Activated T-helper 9 cell treated with anti-CD3 and anti-CD28 coated beads, Interleukin-2, amount 50 U/mL, for 16 hours (primary cell): ENCODE data around the gene MACROD2.

Experiments
- DNase-seq: peaks from one replicate; pipeline ENCODE4 v3.0.0-alpha.2; 2020; ENCODE audit warnings: low read depth

Gene MACROD2

DNA sequence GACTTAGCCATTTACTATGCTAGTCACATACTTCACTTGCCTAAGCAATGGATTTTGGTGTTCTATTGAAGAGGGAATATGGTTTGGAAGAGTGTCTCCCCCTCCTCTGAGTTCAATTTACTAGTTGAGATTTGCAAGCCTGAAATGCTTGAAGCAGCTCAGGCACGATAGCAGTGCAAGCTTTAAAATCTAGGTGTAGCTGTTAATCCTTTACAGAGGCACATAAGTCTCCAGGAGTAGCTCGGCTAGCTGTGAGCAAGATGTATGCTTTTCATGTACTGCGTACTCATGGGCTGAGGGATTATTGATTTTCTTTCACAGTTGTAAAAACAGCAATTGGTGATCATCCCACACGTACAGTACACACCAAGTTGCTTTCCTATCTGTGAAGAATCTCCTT lies 341.4 kb downstream of the MACROD2 start:
- no peak for DNase-seq

- DNase-seq = no peak
These were observed 342.3 kb downstream of the MACROD2 start, which contains the start of gene FLRT3 for GRCh38 chr20:14337400-14338171. Gene FLRT3, minus strand, starts transcription at chr20:14337612. Its CDS starts 10,106 bp downstream, at chr20:14327506.

DNA sequence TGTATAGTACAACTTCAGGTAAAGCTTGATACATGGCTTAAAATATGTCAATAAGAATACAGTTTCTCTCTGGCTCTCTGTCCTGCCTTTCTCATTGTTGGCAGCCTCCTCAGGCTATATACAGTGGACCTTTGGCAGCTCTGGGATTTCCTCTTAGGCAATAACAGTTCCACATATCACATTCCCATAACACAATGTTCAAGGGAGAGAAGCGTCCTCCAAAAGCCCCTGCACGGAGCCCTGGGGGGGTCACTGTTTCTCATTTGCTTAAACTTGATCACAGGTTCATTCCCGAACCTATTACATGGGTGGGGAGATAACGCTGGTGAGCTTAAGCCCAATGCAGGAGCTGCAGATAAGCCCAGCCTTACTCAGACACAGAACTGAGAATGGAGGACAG lies 346.5 kb downstream of the MACROD2 start:
- no peak for DNase-seq

DNA sequence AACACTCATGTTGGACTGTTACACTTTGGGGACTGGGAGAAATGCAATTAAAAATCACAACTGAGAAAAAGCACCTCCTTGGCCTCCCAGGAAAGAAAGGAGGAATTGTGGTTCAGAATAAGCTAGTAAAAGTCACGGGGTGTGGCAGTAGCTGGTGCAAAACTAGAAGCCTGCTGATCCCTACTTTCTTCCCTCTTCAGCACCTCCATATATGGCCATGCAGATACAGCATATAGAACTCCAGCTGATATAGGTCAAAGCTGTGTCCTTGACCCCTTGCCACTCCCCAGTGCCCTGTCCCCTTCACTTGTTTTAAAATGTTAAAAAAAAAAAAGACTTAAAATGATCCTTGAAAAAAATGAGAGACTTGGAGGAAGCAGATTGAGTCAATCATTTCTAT lies 347.6 kb downstream of the MACROD2 start:
- no peak for DNase-seq

DNA sequence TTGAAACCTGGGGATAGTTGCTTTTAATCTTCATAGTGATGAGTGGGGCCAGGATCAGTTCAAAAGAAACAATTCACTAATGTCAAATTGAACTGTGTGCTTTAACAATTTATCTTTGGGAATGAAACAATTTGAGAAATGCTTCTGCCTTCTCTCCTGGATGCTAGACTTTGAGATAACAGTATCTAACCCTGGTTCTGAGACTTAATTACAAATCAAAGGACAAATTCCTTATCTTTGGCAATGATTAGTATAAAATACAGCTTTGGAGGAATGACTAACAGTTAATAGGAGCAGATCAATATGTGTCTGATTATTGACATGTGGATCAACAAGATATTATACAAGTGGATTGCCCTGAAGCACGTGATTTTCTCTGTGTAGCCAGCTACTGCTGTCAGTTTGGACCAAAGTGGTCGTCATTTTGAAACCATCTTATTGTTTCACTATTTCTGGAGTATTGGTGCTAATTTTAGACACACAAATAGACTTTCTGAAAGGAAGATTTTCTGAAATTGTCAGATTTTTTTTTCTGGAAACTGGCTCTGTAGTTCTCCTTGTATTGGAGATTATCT lies 348.3 kb downstream of the MACROD2 start:
- DNase-seq = no peak

DNA sequence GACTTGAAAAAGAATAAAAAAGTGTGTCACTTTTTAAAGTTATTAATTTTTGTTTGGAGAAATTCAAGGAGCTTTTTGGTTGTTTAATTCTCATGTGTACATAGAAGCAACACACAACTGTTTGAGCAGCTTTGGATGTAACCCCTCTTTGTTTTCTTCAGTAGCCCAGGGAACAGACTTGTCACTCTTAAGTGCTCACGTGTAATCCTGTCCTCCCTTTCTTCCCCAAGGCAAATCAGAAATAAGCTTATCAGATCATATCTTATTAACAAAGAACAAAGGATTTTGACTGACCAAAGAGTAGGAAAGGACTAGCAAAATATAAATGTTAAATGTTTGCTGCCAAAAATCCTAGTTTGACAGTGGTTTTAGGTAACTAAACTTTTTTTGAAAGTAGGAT lies 349.4 kb downstream of the MACROD2 start:
- no peak for DNase-seq

DNA sequence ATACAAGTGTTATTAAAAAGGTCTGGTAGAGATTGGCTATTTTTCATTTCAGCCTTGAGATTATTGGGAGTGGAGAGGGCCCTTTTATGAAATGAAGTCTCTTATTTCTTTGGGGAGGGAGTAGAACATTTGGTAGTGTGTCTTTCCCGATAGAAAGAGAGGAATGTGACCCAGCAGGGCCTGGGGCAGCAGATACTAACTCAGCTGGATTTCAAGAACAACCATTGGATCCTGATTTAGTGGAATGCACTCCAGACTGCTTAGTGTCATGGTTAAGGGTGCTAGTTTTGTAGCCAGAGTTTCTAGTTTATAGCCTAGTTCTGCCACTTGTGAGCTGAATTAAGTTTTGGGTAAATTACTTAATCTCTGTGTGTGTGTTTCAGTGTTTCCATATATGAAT lies 360.5 kb downstream of the MACROD2 start:
- DNase-seq = no peak

GRCh38 chr20:14360416-14360815 lies 365.1 kb downstream of the MACROD2 start:
- no peak for DNase-seq

DNA sequence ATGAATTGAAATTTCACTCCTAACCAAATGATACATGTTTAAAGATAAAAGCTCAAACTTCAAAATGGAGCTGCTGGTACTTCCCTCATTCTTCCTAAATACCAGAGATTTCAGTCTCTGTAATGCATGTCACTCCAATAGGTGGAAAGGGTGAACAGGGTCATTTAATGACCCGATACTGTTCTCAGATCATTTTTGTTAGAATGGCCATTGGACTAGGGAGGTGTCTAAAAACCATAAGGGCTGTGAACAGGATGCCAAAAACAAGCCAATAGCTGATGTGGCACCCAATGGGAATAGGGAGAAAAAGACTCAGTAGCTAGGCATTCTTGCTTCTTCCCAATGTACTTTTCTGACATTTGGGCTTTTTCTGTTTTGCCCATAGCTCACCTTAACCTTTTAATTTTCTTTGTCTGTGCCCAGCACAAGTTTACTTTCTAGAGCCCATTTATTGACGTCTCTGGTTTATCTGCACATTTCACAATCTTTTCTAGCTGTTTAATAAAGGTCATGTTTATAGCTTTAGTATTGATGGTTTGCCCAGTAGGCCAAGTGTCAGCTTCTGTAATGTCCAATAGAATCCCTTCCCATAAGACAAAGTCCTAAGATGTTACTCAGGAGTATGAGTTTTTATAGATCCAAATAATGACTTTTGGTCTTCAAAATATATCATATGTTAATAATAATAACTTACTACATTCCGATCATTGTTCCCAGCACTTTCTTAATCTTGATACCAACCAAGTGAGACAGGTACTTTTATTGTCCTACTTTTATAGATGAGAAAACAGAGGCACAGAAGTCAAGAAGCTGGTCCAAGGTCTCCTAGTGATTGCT lies 366.4 kb downstream of the MACROD2 start:
- DNase-seq = no peak

GRCh38 chr20:14374196-14374595 lies 378.9 kb downstream of the MACROD2 start:
- no peak for DNase-seq

GRCh38 chr20:14375416-14375985 lies 380.2 kb downstream of the MACROD2 start:
- DNase-seq = no peak

DNA sequence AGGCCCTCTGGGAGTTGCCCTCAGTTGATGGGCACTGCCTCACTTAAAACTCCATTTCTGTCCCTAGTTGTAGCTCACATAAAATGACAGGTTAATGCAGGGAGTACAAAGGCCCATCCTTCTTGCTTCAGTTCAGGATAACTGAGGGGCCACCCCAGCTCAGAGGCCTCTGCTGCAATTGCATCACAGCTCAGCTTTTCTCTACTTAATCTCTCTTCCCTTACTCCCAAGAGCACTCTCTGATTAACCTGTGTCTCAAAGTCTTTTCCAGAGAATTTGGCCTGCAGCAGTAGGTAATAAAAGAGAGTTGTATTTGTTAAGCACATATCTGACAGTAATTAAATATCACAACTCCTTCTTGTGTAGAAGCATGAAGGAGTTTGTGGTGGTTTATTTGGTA lies 383.0 kb downstream of the MACROD2 start:
- DNase-seq = no peak

- no peak for DNase-seq
These were observed 388.0 kb downstream of the MACROD2 start for GRCh38 chr20:14383335-14383734.

- DNase-seq = no peak
These were observed 389.3 kb downstream of the MACROD2 start for GRCh38 chr20:14384416-14385175.

DNA sequence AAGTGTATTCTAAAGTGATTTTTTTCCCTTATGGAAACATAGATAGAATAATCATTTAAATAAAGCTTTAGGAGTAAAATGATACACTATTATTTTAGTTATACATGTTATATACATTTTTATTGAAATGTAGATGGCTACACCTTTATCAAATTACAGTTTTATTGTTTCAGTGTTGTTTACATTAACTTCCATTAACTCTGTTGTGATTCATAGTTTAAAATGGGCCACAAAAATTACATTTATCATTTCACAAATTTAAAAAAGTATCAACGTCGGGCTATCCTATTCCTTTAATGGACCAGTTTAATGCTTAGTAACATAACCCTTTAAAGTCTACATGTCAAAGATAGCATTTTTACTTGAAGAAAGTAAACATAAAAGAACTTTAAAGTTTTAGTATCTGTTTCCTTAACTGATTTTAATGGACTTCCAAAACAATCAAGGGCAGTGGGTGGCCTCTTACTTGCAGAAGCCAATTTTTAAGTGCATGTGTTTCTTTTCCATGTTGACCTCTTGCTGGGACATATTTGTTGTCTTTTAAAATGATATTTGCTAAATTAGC lies 389.9 kb downstream of the MACROD2 start:
- no peak for DNase-seq

GRCh38 chr20:14386726-14387125 lies 391.4 kb downstream of the MACROD2 start:
- DNase-seq = no peak

GRCh38 chr20:14401479-14402138 lies 406.3 kb downstream of the MACROD2 start:
- DNase-seq = no peak

DNA sequence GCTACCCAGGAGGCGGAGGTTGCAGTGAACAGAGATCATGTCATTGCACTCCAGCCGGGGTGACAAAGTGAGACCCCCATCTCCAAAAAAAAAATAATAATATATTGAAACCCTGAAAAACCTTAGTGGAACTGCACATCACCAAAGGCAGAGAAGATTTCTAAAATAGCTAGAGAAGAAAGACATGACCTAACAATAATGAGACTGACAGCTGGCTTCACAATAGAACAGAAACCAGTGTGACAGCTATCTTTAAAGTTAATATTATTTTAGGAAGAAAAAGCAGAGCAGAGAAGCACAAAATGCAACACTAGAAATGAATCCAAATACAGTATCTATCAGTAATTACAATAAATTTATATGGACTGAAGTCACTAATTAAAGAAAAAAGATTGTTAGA lies 409.2 kb downstream of the MACROD2 start:
- DNase-seq = no peak

GRCh38 chr20:14406495-14406894 lies 411.2 kb downstream of the MACROD2 start:
- no peak for DNase-seq

DNA sequence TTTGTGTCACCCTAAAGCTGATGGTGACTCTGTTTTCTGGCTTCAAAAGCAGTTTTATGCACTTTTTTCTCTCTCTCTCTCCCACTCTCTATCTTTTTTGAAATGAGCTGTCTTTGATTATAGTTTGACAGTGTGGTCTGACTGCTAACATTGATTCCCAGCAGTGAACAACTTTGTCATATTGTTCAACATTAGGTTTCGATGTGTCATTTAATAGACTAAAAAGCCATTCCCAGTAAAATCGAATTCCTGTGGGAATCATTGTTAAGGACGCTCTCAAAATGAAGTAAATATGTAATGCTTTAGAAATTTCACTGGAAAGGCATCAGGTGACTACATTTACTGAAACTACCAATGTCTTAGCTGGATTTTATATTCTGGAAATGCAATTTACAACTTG lies 412.0 kb downstream of the MACROD2 start:
- DNase-seq = no peak
